ENCODE data around the gene AMOTL2.

AMOTL2 gene

GRCh38 chr3:134374105-134374790 lies at the start of gene AMOTL2:
AMOTL2 (minus strand) TSS chr3:134374447; CDS start chr3:134371433, 3,014 bp downstream.
- peak; percentile 96 for DNase-seq (ENCODE audit: low read depth)

DNA sequence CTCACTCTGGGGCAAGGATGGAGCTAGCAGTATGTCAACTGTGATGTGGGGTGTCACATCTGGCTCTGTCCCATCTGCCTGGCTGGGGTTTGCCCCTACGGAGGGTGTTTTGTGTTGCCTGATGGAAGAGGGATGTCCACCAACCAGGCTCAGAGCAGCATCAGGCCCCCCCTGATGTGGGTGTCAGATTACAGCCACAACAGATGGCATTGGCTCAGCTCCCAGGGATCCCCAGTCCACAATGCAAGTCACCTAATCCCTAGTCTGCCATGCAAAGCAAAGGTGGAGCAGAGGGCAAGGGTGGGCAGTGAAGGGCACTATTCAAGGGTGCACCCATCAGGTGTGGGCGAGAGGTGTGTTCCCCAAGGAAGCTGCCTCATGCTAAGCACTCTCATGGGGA lies 48.9 kb upstream of the AMOTL2 start:
- DNase-seq (ENCODE audit: low read depth): peak; percentile 25

DNA sequence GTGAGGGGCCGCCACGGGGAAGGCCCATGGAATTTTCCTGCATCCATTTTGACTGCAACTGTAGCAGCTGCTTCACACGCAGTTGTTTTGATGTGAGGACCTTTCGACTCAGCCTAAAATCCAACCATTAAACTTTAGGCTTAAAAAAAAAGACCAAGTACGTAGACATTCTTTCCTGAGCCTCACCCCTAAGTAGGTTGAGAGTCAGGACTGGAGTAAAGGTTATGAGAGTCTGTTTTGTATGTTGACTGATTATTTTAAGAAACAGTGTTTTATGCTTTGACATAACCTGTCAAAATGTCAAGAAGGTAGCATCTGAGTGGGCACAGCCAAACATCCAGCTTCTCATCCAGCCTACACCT lies 45.7 kb upstream of the AMOTL2 start:
- DNase-seq (ENCODE audit: low read depth): no peak

DNA sequence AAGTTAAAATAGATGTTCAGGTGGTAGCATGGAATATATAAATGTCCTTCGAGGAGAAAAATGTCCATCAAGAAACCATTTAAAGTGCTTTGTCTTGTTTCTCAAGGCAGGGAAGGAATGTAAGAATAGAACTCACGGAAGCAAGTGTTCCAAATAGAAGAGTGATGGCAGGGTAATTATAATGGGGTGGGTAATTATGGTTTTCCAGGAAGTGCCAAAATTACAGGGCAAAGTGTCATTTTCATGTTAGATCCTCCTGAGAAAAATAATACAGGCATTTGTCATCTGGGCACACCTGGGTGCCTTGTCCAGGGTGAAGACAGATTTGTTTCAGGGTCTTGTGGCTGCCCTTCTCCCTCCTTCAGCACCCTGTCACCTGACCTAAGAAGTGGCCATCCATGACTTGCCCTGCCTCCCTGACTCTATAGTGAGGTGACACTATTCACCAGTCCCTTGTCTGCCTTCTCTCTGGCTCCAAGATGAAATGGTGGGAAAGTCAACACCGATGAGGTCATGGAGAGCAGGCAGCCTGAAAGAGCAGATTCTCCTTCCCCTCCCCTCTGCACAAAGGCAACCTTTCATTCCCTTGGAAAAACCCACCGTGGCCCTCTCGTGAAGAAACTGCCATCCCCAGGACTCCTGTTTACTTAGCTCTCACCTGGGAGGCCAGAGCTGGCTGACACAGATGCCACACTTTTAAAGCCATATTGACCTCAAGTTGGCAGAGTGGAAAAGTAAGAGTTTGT lies 45.1 kb upstream of the AMOTL2 start:
- DNase-seq (ENCODE audit: low read depth): no peak

GRCh38 chr3:134409041-134409440 lies 34.8 kb upstream of the AMOTL2 start:
- no peak for DNase-seq (ENCODE audit: low read depth)

GRCh38 chr3:134407239-134407625 lies 33.0 kb upstream of the AMOTL2 start:
- no peak for DNase-seq (ENCODE audit: low read depth)

DNA sequence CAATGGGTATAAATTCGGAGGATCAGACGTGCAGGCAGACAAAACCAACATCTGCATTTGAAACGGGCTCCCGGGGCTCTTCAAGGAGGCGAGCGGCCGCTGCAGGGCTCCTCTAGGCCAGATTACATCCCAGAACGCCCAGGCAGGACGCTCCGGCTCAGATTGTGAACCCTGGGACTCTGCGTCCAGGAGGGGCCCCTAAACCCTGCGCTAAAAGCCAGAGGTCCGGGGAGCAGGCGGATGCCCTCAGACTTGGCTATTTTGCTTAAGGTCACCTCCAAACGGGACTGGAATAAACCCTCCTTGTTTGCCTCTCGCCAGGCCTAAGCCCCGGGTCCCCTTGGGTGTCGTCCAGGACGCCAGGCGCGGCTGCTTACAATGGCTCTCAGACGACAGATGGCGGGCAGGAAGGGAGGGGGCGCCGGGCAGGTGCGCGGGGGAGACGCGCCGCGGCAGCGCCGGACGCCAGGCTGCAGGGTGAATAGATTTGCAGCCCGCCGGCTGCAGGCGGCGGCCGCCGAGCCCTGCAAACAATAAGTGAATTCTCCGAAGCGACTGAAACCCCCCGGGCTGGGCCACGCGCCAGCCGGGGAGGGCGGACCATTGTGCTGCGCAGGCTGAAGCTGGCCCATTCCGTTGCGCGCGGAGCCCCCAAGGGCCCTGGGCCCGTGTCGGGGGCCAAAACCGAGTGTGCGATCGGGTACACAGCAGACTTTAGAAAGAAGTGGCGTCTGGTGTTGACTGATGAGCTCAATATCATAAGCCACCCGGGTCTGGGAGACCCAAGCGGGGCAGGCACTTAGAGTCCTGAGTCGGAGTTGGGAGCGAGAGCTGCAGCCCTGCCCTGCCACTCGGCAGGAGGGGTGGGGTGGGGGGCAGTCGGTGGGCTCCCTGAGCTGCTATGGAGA lies 32.3 kb upstream of the AMOTL2 start:
- no peak for DNase-seq (ENCODE audit: low read depth)

DNA sequence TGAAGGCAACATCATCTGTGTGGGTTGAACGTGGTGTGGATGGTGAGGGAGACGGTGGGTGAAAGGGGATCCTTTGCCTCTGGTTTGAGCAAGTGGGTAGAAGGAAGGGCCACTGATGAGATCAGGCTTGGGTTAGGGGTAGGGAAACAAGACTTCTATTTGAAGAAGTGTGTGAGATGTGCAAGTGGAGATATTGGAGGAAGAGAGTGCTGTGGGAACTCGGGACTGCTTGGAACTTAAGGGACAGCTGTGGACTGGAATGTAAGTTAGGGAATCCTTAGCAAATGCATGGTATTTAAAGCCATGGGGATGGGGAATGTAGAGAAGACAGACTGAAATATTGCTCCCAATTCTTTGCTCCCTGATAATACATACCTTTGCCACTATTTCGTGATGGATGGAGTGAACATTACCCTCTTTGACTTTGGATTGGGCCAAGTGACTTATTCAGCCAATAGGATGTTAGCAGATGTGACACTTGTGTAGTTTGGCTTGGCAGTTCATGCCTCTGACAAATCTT lies 30.2 kb upstream of the AMOTL2 start:
- no peak for DNase-seq (ENCODE audit: low read depth)

DNA sequence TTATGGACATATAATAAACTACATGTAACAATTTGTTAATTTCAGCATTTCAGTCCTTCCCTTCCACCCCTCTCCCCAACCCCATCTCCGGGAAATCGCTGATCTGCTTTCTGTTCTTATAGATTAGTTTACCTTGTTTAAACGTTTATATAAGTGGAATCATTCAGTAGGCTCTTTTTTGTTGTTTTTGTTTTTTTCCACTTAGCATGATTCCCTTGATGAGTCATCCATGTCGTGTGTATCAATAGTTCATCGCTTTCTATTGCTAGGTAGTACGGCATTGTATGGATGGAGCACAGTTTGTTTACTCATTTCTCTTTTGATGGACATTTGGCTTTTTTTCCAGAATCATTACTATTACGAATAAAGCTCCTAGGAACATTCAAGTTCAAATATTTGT lies 23.5 kb upstream of the AMOTL2 start:
- DNase-seq (ENCODE audit: low read depth): no peak

- no peak for DNase-seq (ENCODE audit: low read depth)
Measured at GRCh38 chr3:134395103-134395502, 20.9 kb upstream of the AMOTL2 start.

GRCh38 chr3:134394380-134394779 lies 20.1 kb upstream of the AMOTL2 start:
- no peak for DNase-seq (ENCODE audit: low read depth)

GRCh38 chr3:134393074-134393473 lies 18.8 kb upstream of the AMOTL2 start:
- DNase-seq (ENCODE audit: low read depth): no peak

DNA sequence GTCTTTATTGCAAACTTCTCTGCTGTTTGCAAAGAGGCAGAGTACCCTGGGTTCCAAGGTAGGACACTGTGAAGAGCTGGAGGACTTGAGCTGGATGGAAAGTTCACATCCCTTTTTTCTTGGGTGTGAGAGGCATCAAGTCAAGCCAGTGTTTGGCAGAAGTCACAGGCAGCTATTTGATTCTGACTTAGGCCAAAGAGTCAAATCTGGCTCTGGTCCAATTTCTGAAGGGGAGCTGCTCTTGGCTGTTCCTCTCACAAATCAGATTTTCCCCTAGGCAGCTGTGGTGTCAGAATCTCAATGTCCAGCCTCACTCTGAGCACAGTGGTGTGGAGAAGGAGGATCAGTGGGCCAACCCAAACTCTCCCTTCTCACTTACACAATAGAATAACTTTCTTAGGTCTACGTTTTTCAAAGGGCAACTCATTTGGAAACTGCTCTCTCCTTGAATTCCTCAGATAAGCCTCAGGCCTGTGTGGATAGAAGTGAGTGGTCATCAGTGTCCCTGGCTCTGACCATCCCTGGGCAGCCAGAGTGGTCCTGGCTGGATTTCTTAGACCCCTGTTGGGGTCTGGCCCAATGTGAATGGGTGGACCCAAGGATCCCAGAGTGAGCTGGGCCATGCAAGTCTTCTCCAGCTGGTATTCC lies 18.2 kb upstream of the AMOTL2 start:
- peak; percentile 19 for DNase-seq (ENCODE audit: low read depth)

GRCh38 chr3:134389865-134390264 lies 15.6 kb upstream of the AMOTL2 start:
- no peak for DNase-seq (ENCODE audit: low read depth)

GRCh38 chr3:134388788-134389485 lies 14.7 kb upstream of the AMOTL2 start:
- no peak for DNase-seq (ENCODE audit: low read depth)

DNA sequence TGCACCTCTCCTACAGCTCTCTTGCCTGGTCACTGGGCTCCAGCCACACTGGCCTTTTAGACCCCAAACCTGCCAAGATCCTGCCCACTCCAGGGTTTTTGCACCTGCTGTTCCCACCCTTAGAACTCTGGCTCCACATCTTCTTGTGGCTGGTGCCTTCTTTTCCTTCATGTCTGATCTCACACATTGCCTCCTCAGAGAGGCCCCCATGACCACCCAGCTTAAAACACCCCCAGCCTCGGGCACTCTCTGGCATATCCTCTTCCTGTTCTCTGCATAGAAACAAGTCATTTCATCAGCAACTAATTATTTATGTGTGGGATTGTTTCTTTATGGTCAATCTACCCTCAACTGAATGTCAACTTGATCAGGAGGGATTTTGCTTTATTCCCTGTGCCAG lies 14.0 kb upstream of the AMOTL2 start:
- no peak for DNase-seq (ENCODE audit: low read depth)

DNA sequence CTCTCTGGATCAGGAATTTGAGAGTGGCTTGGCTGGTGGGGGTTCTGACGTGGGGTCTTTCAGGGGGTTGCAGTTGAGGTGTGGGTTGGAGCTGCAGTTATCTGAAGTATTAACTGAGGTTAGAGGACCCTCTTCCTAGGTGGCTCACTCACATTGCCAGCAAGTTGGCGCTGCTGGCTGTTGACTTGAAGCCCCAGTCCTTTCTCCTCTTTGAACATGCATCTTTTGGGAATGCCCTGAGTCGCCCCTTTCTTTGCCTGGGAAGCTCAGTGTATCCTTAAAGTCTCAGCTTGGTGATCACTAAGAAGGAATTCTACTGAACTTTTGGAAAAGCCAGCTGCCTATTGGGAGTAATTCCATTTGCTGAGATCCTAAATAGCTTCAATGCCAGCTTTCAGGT lies 13.0 kb upstream of the AMOTL2 start:
- DNase-seq (ENCODE audit: low read depth): no peak

DNA sequence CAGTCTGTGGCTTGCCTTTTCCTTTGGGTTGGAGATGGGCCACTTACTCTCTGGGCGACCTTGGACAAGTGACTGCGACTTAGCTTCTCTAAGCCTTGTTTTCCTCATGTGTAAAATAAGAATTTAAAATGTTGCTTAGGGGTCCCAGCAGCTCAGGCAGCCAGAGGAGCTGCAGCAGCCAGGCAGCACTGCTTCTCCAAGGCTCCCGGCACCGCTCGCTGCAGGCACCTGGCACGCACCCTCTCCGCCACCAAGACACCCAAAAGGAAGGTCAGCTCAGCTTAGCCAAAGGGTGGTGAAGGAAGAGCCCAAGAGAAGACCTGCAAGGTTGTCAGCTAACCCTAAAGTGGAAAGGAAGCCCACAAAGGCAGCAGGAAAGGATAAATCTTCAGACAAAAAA lies 10.7 kb upstream of the AMOTL2 start:
- DNase-seq (ENCODE audit: low read depth): no peak

DNA sequence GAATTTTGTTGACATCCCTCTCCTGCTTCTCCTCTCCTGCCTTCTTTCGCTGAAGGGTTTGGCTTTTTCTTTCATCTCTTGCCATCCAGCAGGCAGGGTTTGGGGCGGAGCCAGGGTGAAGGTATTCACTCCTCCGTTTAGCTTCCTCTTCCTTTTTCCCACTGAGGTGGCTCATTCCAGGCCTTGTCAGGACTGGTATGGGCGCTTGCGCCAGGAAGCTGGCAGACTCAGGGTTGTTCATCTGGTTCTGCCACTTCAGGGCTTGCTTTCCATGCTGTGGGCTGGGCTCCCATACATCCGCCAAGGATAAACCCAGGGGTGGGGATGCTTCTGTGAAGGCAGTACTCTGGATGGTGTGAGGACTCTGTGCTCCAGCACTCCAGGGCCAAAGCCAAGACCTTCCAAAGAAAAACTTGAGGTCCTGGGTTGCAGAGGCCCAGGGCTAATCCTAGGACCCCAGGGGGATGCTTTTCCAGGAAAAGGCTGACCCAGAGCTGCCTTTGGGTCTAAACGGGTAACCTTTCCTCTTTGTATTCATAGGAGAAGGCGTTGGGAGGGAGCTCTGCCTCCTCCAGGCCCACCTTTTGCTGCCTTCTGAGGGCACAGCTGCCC lies 7.7 kb upstream of the AMOTL2 start:
- no peak for DNase-seq (ENCODE audit: low read depth)

GRCh38 chr3:134381076-134381475 lies 6.8 kb upstream of the AMOTL2 start:
- no peak for DNase-seq (ENCODE audit: low read depth)

DNA sequence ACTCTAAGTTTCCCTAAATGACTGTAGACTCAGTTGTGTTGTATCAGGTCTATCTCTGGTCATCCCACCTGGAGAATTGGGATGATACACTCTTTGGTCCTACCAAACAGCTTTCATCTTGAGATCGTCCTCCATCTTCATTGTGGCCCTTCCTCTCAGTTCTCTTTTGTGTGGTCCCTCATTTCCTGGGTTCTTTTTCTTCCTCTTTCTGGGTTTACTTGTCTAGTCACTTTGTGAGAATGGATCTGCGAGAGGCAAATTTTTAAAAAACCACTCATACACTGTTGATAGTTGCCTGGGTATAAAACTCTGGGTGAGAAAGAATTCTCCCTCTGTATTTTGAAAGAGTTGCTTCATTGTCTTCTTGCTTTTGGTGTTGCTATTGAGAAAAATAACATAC lies 6.0 kb upstream of the AMOTL2 start:
- DNase-seq (ENCODE audit: low read depth): no peak

Data from amniotic epithelial cell (primary cell).